PFSK-1 (cell line): Measurements from ENCODE around the gene MS4A18.

ENCODE experiments used
- FOXP2 ChIP-seq: optimal IDR thresholded peaks from 2 replicates; pipeline ENCODE3; 2011; ENCODE audit warnings: borderline replicate concordance, control low read depth, inconsistent platforms; ENCODE audit not compliant: insufficient read depth; ENCODE audit errors: extremely low read length, extremely low read depth
- POLR2AphosphoS5 ChIP-seq: IDR thresholded peaks from 2 replicates; pipeline ENCODE4 v1.6.1; 2012; ENCODE audit warnings: low read depth, mild to moderate bottlenecking, control low read depth, low read length, moderate library complexity
- SIN3A ChIP-seq: IDR thresholded peaks from 2 replicates; pipeline ENCODE4 v1.6.1; 2012; ENCODE audit warnings: mild to moderate bottlenecking, low read length, moderate library complexity, borderline replicate concordance; ENCODE audit not compliant: insufficient read depth
- TAF1 ChIP-seq: IDR thresholded peaks from 2 replicates; pipeline ENCODE4 v1.6.1; 2012; ENCODE audit warnings: low read length, control low read depth, borderline replicate concordance; ENCODE audit not compliant: insufficient read depth
- TF ChIP-seq, protein P1 (sequence below), 2 experiments: IDR thresholded peaks; 2 replicates each; pipeline versions ENCODE4 v1.6.1 to v1.8.0; 2011 to 2012; ENCODE audit warnings: low read depth in 2 of 2, low read length in 2 of 2, control low read depth in 1 of 2, inconsistent platforms in 1 of 2, mild to moderate bottlenecking in 1 of 2, moderate library complexity in 1 of 2; ENCODE audit not compliant: insufficient read depth in 1 of 2

DNA sequence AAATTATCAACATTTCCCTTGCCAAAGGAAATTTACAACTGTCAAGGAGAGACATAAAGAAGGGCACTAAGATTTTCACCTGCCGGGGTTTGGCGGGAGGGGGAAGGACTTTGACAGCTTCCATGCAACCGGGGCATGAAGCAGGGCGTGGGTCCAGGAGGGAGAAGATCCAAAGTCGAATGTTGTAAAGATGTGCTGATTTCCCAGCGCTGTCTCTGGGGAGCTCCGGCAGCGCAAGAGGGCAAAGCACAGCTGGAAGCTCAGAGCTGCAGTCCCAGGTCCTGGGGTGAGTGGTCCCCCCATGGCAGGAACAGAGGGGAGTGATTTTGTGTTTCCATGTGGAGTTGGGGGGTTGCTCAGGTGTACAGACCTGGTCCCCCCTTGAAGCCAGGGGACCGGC lies 60.6 kb downstream of the MS4A18 start, which contains the start of gene MS4A10:
- TF ChIP-seq POLR2AphosphoS5, result no peak
- TF ChIP-seq, protein P1, sequence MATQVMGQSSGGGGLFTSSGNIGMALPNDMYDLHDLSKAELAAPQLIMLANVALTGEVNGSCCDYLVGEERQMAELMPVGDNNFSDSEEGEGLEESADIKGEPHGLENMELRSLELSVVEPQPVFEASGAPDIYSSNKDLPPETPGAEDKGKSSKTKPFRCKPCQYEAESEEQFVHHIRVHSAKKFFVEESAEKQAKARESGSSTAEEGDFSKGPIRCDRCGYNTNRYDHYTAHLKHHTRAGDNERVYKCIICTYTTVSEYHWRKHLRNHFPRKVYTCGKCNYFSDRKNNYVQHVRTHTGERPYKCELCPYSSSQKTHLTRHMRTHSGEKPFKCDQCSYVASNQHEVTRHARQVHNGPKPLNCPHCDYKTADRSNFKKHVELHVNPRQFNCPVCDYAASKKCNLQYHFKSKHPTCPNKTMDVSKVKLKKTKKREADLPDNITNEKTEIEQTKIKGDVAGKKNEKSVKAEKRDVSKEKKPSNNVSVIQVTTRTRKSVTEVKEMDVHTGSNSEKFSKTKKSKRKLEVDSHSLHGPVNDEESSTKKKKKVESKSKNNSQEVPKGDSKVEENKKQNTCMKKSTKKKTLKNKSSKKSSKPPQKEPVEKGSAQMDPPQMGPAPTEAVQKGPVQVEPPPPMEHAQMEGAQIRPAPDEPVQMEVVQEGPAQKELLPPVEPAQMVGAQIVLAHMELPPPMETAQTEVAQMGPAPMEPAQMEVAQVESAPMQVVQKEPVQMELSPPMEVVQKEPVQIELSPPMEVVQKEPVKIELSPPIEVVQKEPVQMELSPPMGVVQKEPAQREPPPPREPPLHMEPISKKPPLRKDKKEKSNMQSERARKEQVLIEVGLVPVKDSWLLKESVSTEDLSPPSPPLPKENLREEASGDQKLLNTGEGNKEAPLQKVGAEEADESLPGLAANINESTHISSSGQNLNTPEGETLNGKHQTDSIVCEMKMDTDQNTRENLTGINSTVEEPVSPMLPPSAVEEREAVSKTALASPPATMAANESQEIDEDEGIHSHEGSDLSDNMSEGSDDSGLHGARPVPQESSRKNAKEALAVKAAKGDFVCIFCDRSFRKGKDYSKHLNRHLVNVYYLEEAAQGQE (IDR thresholded peaks at IDR 0.05; ENCODE audit: insufficient read depth in 1 of 2, low read depth in 2 of 2, low read length in 2 of 2), result no peak
- no peak for TF ChIP-seq TAF1
- no peak for TF ChIP-seq SIN3A
- TF ChIP-seq FOXP2, result no peak
